Fibroblast of lung (primary cell): ENCODE data around the gene PARP8. TPM values are rescaled to one million over a fixed set of nuclear protein-coding genes. Genes with fewer than 3 reads are reported as not detected.

ENCODE experiments used
- DNase-seq, 2 donors: peaks; one replicate each; pipeline versions ENCODE4 v3.0.0 to v3.0.0-alpha.2; 2010; ENCODE audit warnings: low read depth in 2 of 2
- H2AFZ ChIP-seq: 2 replicates; pipeline ENCODE4 v1.5.1; 2012; ENCODE audit warnings: low read length, control low read depth, inconsistent platforms
- H3K27ac ChIP-seq: 2 replicates; pipeline ENCODE4 v1.5.1; 2011; ENCODE audit warnings: low read length, control low read depth; ENCODE audit not compliant: insufficient read depth
- H3K27me3 ChIP-seq: 2 replicates; pipeline ENCODE4 v1.5.1; 2011; ENCODE audit warnings: mild to moderate bottlenecking, low read length; ENCODE audit not compliant: control insufficient read depth, insufficient read depth
- H3K36me3 ChIP-seq: 2 replicates; pipeline ENCODE4 v1.5.1; 2011; ENCODE audit warnings: low read length; ENCODE audit not compliant: control insufficient read depth, insufficient read depth
- H3K4me1 ChIP-seq: 2 replicates; pipeline ENCODE4 v1.5.1; 2011; ENCODE audit warnings: low read length; ENCODE audit not compliant: control insufficient read depth, insufficient read depth; ENCODE audit errors: extremely low read depth
- H3K4me2 ChIP-seq: 2 replicates; pipeline ENCODE4 v1.5.1; 2011; ENCODE audit warnings: low read length, control low read depth; ENCODE audit not compliant: insufficient read depth; ENCODE audit errors: extremely low read depth
- H3K4me3 ChIP-seq, 4 experiments: fragments of 200-600 bp in 1 of 4; sonication (generic) in 1 of 4; replicated peaks in 1 of 4; 2 replicates each; pipeline ENCODE4 v1.5.1; 2011 to 2016; ENCODE audit warnings: low read length in 4 of 4, low read depth in 3 of 4, mild to moderate bottlenecking in 3 of 4, control low read depth in 2 of 4, inconsistent platforms in 1 of 4, mixed read lengths in 1 of 4; ENCODE audit not compliant: insufficient read depth in 1 of 4; ENCODE audit errors: control extremely low read depth in 1 of 4
- H3K79me2 ChIP-seq: 2 replicates; pipeline ENCODE4 v1.5.1; 2012; ENCODE audit warnings: mild to moderate bottlenecking, low read length, inconsistent platforms; ENCODE audit not compliant: control insufficient read depth, insufficient read depth
- H3K9ac ChIP-seq: 2 replicates; pipeline ENCODE4 v1.5.1; 2011; ENCODE audit warnings: mild to moderate bottlenecking, low read length, control low read depth; ENCODE audit not compliant: insufficient read depth
- H3K9me3 ChIP-seq: 2 replicates; pipeline ENCODE4 v1.5.1; 2012; ENCODE audit warnings: low read depth, low read length; ENCODE audit not compliant: control insufficient read depth, insufficient read depth
- H4K20me1 ChIP-seq: 2 replicates; pipeline ENCODE4 v1.5.1; 2011; ENCODE audit warnings: low read length; ENCODE audit not compliant: control insufficient read depth, insufficient read depth; ENCODE audit errors: extremely low read depth
- CTCF ChIP-seq, 2 donors: IDR thresholded peaks in 1 of 2; conservative IDR thresholded peaks in 1 of 2; 1 replicate in 1 of 2; 2 replicates in 1 of 2; pipeline ENCODE4 v1.5.1; 2011 to 2012; ENCODE audit warnings: low read length in 2 of 2, control low read depth in 1 of 2, inconsistent platforms in 1 of 2, low read depth in 1 of 2, mild to moderate bottlenecking in 1 of 2
- EZH2 ChIP-seq: IDR thresholded peaks from 2 replicates; pipeline ENCODE4 v1.5.1; 2012; ENCODE audit warnings: low read length, control low read depth, mild to moderate bottlenecking; ENCODE audit errors: missing control alignments
- polyA plus RNA-seq, 2 donors: library from polyadenylated mRNA; depleted of rRNA in 1 of 2; stranded (reverse) in 1 of 2; unstranded in 1 of 2; fragments of >200 nt; gene quantifications; 2 replicates each; pipeline ENCODE4 v1.2.1, GENCODE V29; 2011 to 2012; ENCODE audit warnings: missing spikeins in 1 of 2
- total RNA-seq: library from RNA; depleted of rRNA; stranded (reverse); fragments of >200 nt; gene quantifications from 2 replicates; pipeline ENCODE4 v1.2.1, GENCODE V29; 2014

The PARP8 gene
- total and polyA plus RNA-seq, 2 donors (not counting 1 experiment from before 2014, with no cell fraction given): 13.8 to 24.6 TPM

DNA sequence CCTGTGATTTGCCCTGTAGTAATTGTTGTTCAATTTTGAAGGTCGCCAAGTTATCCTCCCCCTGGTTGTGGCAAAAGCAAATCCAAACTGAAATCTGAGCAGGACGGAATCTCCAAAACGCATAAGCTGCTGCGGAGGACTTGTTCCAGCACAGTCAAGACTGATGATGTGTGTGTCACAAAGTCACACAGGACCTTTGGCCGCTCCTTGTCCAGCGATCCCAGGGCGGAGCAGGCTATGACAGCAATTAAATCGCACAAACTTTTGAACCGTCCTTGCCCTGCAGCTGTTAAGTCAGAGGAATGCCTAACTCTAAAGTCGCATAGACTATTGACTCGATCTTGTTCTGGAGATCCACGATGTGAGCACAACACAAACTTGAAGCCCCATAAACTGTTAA, 128.4 kb downstream of the PARP8 start:
- no peak for DNase-seq
- no peak overlapping the region for H3K27ac ChIP-seq

GRCh38 chr5:50798002-50798401, 131.6 kb downstream of the PARP8 start:
- DNase-seq: no peak
- Histone ChIP-seq H3K4me3 (no peak overlapping the region), H3K36me3 (peaks cover 2% of the 10 kb centered on the region), H3K9ac (no peak overlapping the region), H3K4me1 (no peaks in the 10 kb centered on the region), H3K9me3 (no peaks in the 10 kb centered on the region), H3K79me2 (no peaks in the 10 kb centered on the region), H3K27ac (no peak overlapping the region), H2AFZ (no peak overlapping the region), H4K20me1 (no peaks in the 10 kb centered on the region), H3K27me3 (no peaks in the 10 kb centered on the region), H3K4me2 (no peak overlapping the region)
- no peak for TF ChIP-seq EZH2
- TF ChIP-seq CTCF (conservative IDR thresholded peaks at IDR 0.05 in 1 of 2, IDR thresholded peaks at IDR 0.05 in 1 of 2; ENCODE audit: low read depth in 1 of 2, low read length in 2 of 2): no peak

More for the DNA sequence above, 128.4 kb downstream of the PARP8 start:
- H3K9me3 ChIP-seq: no peaks in the 10 kb centered on the region
- no peak overlapping the region for H3K4me3 ChIP-seq
- H3K36me3 ChIP-seq: peaks cover 2% of the 10 kb centered on the region
- no peaks in the 10 kb centered on the region for H3K79me2 ChIP-seq
- H3K27me3 ChIP-seq: no peaks in the 10 kb centered on the region
- H4K20me1 ChIP-seq: no peaks in the 10 kb centered on the region
- TF ChIP-seq EZH2 (no peak), CTCF (conservative IDR thresholded peaks at IDR 0.05 in 1 of 2, IDR thresholded peaks at IDR 0.05 in 1 of 2; ENCODE audit: low read depth in 1 of 2, low read length in 2 of 2) (no peak)
- no peaks in the 10 kb centered on the region for H3K4me1 ChIP-seq
- no peak overlapping the region for H2AFZ ChIP-seq
- H3K4me2 ChIP-seq: no peak overlapping the region
- no peak overlapping the region for H3K9ac ChIP-seq

GRCh38 chr5:50799596-50799995, 133.2 kb downstream of the PARP8 start:
- no peaks in the 10 kb centered on the region for H3K27me3 ChIP-seq
- H4K20me1 ChIP-seq: no peaks in the 10 kb centered on the region
- no peak for DNase-seq
- H3K9ac ChIP-seq: no peak overlapping the region
- H3K4me1 ChIP-seq: no peaks in the 10 kb centered on the region
- TF ChIP-seq EZH2: no peak
- no peak for TF ChIP-seq CTCF (conservative IDR thresholded peaks at IDR 0.05 in 1 of 2, IDR thresholded peaks at IDR 0.05 in 1 of 2; ENCODE audit: low read depth in 1 of 2, low read length in 2 of 2)
- H3K4me3 ChIP-seq: no peak overlapping the region
- no peak overlapping the region for H2AFZ ChIP-seq
- H3K27ac ChIP-seq: no peak overlapping the region
- no peaks in the 10 kb centered on the region for H3K79me2 ChIP-seq
- no peak overlapping the region for H3K4me2 ChIP-seq
- no peaks in the 10 kb centered on the region for H3K9me3 ChIP-seq
- peaks cover 2% of the 10 kb centered on the region for H3K36me3 ChIP-seq
